GM19372 (cell line): ENCODE data around the gene HLA-DQA1.
"Not testable (repeated sequence)": the region's sequence is repeated elsewhere in the genome, so short reads cannot be mapped to it uniquely, and the experiment has no call there.

Experiments
- ATAC-seq: cut with Tn5 transposase; IDR thresholded peaks from one replicate; pipeline ENCODE4 v1.9.1; 2021; ENCODE audit warnings: mild to moderate bottlenecking, low read depth, moderate library complexity; ENCODE audit not compliant: unreplicated experiment

The HLA-DQA1 gene

DNA sequence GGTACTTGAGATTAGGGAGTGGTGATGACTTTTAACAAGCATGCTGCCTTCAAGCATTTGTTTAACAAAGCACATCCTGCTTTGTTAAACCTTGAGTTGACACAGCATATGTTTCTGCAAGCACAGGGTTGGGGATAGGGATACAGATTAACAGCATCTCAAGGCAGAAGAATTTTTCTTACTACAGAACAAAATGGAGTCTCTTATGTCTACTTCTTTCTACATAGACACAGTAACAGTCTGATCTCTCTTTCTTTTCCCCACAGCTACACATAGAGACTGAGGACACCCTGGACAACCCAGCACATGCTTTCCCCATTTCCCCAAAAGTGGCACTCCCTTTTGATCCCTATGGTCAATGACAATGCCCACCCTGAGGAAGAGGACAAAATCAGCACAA is 20.6 kb downstream of the HLA-DQA1 start:
- ATAC-seq, result not testable (repeated sequence)

DNA sequence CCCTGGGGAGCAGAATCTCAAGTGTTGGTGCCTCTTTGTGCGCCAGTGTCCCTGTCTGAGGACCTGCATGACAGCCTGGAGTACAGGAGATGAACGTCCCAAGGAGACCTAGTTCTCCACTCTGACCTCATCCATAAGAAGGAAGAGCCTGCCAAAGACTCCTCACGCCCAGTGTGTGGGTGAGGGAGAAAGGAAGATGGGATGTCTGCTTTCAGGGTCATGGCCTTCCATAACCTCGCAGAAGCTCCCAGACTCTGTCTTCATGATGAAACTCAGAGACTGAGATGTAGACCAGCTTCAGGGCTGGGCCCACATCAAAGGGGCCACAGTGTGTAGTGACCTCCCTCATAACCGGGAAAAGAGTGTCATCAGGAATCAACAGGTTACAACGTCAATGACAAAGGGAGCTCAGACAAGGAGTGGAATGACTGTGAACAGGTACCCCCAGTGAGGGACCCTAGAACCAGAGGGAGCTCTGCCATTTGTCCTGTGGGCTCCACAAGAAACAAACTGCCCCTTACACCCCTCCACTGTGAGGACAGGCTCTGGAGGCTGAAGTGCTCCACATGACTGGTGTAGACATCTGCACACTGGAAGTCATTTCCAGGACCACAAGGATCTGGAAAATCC is 21.2 kb downstream of the HLA-DQA1 start:
- ATAC-seq, result no peak

DNA sequence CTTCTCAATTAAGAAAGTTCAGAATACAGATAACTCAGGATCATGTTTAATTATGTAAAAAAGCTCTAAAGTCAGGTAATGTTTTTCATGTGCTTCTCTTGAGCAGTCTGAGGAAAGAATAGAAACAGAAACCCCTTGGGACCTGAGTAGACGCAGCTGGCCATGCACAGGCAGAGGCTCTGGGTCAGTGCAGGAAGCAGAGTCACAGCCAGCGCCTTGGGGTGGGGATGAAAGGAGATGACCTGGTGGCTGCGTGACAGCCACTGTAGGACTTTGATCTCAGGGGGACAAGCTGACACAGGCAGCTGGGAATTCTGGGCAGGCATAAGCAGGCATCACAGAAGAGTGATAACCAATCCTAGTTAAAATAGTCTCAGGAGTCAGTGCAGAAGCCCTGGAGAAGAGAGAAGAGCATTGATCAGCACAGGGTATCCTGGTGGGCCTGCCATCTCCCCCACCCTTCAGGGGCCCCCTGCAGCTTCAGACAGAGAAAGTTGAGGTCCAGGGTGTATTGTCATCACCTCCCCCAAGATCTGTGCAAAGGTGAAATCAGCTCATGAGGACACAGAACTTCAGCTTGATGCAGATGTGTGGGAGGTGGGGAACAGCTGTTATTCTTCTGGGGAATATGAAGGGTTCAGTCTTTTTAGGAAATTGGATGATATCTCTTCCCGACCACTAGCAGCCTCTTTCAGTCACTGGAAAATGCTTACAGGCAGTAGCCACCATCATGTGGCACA is 22.8 kb downstream of the HLA-DQA1 start:
- no peak for ATAC-seq

DNA sequence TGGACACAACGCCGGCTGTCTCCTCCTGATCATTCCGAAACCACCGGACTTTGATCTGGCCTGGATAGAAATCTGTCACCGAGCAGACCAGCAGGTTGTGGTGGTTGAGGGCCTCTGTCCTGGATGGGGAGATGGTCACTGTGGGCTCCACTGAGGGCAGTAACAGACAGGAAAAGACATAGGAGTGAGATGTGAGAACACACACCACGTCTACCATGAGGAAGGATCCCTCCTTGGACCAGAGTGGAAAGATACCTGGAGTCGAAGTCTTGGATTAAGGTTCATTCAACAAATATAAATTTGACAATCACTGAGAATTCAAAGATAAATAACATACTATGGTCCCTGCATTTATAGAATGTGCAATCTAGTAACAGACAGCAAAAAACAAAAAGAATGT is 24.9 kb downstream of the HLA-DQA1 start:
- no peak for ATAC-seq

DNA sequence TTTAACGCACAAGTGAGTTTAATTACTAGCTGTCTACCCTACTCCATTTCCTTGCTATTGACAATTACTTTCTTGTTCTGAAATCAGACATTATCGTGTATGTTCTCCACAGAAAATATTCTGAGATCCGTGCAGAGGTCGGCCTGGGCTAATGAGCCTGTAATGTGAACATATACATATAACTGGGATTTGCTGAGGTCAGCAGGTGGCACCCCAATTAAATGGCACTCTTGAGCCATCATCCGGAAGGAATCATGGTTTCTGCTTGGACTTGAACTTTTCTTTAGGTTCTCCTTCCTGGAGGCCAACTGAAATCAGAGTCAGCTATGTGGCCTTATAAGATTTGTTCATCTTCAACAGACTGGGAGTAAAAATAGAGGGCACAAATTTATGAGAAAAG is 25.6 kb downstream of the HLA-DQA1 start:
- ATAC-seq, result no peak

DNA sequence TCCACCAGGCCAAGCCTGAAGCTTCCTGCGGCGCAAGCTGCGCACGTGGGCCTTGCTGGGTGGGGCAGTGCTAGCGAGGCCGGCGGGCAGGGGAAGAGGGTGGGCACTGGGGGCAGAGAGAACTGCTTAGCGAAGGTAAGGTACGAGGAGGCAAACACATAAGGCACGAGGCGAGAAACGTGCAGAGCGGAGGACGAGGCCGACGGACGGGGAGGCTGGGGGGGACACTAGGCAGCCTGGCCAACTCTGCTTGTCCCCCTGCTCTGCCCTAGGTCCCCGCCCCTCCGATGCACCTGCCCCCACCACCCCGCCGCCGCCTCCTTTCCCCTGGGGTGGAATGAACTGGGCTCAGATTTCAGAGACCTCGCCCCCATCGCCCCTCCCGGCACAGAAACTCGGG is 27.1 kb downstream of the HLA-DQA1 start:
- ATAC-seq, result no peak

DNA sequence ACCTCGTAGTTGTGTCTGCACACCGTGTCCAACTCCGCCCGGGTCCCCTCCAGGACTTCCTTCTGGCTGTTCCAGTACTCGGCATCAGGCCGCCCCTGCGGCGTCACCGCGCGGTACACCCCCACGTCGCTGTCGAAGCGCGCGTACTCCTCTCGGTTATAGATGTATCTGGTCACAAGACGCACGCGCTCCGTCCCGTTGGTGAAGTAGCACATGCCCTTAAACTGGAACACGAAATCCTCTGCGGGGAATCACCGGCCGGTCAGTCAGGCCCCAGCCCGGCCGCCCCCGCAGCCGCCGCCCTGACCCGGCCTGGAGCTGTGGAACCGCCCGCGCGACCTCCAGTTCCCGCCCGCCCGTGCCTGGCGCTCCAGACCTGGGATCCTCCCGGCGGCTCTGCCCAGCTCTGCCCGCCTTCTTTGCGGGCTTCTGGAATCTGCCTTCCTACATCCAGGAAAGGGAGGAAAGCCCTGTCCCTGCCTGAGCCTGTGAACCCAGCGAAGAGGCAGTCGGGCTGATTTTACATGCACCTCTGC is 27.7 kb downstream of the HLA-DQA1 start:
- ATAC-seq, result no peak

DNA sequence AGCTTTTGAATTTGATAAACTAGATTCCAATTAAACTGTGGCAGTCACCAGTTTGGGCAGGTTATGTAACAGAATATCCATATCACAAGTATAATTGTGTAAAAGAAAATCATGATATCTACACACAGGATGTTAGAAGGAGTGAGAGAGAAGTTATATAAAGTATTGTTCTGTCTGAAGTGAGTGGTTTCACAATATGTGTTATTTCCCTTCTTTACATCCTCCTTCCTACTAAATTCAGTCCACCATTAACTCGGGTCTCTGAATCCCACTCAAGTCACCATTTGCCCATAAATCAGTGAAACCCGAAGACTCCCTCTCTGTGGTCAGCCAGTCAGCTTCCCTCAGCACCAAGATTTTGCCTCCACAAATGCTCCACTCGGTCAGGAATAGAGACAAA is 28.5 kb downstream of the HLA-DQA1 start:
- ATAC-seq, result no peak

DNA sequence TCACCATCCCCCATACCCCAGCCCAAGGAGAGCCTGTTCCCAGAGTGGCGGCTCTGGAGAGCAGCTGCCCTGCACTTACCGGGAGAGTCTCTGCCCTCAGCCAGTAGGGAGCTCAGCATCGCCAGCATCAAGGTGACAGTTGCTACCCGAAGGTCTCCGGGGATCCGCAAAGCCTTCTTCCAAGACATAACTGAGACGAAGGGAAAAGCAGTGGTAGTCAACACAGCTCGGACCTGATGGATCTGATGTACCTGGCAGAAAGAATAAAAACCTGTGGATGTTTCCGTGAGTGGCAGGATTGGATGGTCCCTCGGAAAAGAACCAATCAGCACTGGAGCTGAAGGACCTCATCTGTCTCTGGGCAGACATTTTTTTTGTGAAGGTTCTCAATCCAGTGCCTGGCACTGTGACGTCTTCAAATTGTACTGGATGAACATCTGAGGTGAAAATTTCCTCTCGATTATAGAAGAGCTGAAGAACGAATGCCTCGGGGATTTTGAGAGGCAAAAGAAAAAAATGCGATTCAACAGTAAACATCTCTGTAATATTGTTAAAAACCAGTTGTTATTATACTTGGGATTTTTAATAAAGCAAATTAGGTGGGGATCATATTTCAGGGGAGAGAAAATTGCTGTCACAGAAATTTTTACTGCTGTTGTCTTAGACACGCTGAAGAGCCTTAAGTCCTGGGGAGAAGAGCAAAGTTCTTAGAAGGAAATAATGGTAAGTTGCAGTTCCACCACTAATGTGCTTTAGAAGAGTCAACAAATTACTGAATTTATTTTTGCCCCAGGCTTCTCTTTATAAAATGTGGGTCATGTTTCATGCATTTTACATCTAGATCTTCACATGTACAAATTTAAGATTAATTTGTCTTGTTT is 29.5 kb downstream of the HLA-DQA1 start, which contains the start of gene HLA-DQB1:
HLA-DQB1 (minus strand) TSS at position 238 of the 881 bp plus-strand sequence; CDS start at position 188, 50 bp downstream.
- no peak for ATAC-seq

DNA sequence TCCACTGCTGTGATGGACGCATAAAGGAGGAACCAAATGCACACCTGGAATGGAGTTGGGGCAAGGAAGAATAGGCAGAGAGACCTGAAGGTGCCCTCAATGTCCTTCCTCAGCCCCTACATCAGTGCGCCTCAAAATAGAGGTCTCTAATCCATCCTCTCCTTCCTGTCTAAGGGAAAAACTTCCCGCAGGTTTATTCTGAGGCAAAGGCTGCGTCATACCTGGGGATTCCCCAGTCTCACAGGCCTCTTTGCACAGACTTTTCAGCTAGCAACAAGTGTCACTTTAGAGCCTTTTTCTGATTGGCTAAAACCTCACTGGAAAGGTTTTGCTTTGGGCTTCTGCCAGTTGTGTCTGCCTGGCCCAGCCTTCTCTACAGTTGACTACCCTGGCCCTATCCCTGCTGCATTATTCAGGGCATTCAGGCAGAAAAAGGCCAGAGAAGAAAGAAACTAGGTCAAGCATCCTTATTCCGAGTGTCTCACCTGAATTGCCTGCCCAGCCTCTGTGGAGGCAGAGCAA is 31.1 kb downstream of the HLA-DQA1 start:
- peak; percentile 80 for ATAC-seq

DNA sequence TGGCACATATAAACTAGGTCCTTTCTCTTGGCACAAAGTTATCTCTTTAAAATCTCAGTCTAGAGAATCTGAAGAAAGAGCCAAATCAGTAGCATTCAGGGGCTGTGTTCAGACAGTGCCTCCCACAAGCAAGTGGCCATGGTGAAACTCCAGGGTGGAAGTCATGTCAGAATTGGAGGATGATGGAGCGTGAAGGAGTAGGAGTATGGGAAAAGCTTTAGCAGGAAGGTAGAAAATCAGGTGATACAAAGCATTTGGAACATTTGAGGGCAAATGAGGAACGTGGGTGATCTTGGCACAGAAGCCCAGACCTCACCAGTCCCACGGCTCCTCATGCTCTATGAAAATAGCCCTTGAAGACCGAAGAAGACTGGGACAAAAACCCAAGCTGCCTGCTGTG is 32.0 kb downstream of the HLA-DQA1 start:
- no peak for ATAC-seq

DNA sequence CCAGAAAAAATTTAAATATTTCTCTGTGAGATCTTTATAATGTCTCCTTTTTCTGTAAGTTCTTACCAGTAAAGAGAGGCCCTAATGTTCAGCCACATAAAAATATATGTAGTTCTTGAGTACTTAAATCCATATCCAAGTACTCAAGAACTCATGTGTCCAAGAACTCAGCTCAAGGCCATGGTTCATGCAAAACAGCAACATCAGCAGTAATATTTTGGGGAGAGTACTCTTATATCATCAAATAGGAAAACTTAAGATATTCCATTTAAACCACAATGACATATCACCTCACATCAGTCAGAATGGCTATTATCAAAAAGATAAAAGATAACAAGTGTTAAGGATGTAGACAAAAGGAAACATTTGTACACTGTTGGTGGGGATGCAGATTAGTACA is 32.7 kb downstream of the HLA-DQA1 start:
- no peak for ATAC-seq

DNA sequence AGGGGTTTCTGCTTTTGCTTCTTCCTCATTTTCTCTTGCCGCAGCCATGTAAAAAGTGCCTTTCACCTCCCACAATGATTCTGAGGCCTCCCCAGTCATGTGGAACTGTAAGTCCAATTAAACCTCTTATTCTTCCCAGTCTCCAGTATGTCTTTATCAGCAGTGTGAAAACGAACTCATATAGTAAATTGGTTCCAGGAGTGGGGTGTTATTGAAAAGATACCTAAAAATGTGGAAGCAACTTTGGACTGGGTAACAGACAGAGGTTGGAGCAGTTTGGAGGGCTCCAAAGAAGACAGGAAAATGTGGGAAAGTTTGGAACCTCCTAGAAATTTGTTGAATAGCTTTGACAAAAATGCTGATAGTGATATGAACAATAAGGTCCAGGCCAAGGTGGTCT is 34.7 kb downstream of the HLA-DQA1 start:
- ATAC-seq, result not testable (repeated sequence)

DNA sequence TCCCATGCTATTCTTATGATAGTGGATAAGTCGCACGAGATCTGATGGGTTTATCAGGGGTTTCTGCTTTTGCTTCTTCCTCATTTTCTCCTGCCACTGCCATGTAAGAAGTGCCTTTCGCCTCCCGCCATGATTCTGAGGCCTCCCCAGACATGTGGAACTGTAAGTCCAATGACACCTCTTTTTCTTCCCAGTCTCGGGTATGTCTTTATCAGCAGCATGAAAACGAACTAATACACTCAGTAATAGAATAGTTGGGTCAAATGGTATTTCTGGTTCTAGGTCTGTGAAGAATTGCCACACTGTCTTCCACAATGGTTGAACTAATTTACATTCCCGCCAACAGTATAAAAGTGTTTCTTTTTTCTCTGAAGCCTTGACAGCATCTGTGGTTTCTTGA is 36.9 kb downstream of the HLA-DQA1 start:
- not testable (repeated sequence) for ATAC-seq

DNA sequence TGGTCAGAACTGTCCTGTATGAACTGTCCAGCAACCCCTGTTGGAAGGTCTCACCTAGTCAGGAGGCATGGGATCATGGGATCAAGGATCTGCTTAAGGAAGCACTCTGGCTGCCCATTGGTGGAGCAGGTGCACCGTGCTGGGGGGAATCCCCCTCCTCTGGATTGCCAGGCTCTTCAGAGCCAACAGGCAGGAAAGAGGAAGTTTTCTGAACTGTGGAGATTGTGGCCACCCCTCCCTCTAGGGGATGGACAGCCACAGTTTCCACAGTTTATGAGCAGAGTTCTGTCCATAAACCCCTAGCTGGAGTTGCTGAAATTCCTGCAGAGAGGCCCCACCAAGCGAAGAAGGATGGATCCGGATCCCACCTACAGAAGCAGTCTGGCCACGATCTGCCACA is 42.3 kb downstream of the HLA-DQA1 start:
- ATAC-seq, result no peak

DNA sequence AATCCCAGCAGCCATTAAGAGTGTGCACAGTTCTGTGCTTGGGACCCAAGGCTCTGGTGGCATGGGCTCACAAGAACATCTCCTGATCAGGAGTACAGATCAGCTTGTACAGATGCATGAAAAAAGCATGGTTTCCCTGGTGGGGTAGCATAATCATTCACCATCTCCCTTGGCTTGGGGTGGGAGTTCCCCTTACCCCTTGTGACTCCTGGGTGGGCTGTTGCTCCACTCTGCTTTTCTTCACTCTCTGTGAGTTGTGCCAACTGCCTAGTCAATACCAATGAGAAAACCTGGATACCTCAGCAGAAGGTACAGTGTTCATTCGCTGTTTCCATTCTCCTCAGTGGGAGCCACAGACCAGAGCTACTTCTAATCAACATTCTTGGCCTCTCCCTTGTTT is 42.8 kb downstream of the HLA-DQA1 start:
- ATAC-seq, result no peak

DNA sequence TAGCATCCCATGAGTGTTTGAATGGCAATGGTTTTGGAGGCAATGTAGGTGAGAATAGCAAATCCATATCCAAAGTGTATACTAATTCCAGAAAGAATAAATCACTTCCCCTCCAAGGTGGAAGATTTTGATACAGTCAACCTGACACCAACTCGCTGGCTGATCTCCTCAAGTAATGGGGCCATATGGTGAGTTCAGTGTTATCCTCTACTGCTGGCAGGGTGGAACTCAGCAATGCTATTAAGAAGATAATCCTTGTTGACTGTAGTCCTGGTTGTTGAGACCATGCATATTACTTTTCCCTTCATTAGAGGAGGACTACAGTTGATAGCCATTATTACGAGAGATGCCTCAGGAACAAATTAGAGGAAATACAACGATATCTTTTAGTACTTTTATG is 47.0 kb downstream of the HLA-DQA1 start:
- no peak for ATAC-seq

DNA sequence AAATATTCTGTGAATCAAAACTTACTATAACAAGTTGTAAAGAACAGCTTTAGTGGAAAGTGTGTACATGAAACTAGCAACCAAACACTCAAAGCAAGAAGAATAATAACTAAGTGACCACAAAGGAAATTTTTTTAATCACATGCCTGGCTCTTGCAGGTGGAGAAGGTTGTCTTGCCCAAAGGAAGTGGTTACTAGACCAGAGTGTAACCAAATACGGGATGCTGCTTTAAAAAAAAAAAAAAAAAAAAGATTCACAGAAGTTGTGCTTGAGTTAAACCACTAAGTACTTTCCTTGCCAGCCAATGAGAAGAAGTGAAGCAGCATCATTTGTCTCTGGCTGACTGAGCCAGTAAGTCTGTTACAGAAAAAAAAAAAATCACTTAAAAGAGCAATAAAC is 48.4 kb downstream of the HLA-DQA1 start:
- peak; percentile 90 for ATAC-seq

DNA sequence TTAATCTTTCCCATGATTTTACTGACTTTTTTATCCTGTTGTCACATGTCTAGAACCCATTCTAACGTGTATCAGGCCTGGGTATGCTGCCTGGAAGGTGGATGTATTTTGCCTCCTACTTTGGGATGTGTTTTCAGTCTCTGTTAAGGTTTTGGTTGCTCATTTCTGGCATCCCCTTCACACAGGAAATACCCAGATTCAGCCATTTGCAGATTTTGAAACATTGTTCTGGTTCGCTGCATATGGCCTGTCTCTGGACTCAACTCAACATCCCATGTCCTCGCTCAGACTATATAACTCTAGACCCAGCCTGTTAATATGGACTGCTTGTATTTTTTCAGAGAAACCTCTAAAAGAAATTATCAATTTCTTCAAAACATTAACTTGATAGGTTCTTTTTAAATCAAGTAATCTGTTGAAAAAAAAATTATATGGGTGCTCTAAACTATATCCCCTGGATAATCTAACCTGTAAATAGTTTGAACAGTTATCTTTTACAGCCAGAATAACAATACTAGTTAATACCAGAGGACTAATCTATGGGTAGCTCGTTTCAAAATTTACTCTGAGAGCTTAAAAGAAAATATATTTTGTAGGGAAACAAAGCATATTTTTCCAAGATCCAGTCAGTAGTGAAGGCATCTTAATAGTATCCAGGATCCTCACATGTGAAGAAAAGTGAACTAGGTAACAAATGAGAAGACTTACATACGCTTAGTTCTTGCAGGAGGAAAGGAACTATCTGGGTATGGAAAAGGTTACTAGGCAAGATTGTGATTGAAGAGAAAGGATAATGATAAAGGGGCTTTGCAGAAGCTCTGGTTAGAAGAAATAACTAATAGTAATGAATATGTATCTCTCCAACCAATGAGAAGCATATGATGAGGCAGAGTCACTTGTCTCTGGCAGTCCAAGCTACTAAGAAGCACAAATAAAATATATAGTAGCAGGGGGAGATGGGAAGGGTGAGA is 52.6 kb downstream of the HLA-DQA1 start:
- ATAC-seq, result no peak

DNA sequence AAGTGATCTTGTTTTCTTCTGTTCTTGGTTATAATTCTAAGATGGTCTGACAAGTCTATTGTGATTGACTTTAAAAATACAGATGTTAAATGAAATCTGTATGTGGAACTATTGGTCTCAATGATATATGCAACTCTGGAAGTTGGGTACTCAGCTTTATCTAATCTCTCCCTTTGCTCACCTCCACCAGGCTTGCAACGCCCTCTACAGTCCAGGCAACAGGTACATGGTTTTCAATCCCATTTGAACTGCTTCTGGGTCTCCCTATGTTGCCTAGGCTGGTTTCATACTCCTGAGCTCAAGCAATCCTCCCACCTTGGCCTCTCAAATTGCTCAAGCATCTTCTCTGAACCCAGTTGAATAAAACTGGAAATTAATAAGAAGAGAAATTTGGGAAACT is 54.8 kb downstream of the HLA-DQA1 start:
- no peak for ATAC-seq
